ENCODE measurements around the gene MORN1.
"Not testable (repeated sequence)": the region's sequence is repeated elsewhere in the genome, so short reads cannot be mapped to it uniquely, and the experiment has no call there.

The MORN1 gene

DNA sequence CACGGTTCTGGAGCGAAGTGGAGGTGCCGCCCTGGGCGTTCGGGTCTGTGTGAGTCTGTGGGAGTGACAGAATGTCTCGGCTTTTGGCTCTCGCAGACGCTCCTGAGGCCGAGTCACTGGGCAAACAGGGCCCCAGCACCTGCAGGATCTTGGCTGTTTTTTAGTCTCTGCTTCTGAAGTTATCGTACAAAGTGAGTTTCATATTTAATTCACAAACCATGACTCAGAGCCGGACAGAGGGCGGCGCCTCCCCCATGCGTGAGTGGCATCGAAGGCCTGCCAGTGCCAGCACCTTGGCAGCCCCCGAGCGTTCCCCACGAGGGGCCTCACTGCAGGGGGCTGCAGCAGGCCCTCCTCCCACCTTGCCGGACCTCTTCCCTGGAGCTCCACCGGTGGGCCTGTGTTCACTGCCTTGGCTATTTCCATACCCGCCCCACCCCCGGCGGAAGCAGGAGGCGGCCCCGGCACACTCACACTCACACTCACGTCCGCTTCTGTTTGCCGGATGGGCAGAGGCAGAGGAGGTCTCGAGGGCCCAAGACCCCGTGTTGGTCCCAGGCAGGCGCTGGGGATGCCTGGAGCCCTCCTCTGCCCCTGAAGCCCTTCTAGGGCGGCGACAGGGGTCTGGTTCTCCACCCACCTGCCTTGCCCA is 56.3 kb downstream of the MORN1 start:
- no peak for DNase-seq

DNA sequence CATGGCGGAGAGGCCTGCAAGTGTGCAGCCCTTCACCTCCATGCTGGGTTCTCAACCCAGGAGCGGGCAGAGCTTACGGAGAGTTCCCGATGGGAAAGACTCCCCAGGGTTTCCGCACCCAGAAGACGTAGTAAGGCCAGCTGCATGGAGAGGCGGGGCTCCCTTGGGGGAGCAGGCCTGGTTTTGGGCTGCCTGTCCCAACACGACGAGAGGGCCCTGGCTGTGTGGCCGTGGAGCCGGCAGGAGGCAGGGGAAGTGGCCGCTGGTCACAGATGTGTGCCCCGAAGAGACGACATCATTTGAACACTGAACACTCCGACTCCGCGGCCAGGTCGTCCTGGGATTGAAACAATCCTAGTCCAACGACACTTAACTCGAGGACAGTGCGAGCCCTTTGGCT is 57.0 kb downstream of the MORN1 start:
- DNase-seq = no peak

DNA sequence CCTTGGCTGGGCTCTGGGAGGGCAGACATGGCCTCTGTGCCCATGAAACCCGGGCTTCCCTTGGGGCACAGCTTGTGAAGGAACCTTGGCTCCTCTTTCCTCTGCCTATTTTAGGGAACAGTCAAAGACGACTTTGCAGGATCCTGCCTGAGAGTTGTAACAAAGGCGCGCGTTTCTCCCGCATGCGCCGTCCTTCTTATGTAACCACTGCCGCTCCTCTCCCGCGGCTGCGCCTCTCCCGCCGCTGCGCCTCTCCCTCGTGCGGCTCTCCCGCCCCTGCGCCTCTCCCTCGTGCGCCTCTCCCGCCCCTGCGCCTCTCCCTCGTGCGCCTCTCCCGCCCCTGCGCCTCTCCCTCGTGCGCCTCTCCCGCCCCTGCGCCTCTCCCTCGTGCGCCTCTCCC is 59.8 kb downstream of the MORN1 start:
- DNase-seq = not testable (repeated sequence)

DNA sequence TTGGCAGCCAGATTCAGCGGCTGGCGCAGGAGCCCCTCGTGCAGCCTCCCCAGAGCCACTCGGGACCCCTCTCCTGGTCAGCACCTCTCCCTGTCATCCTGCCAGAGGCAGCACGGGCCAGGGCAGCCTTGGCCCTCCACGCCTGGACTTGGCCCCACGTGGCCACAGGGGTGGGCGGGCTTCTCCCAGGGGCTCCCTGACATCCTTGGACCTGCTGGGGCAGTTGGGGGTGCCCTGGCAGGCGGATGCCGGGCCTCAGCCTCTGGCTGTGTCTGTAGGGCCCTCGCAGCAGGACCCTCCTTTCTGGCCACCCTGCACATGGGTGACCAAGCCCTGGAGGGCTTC is 60.2 kb downstream of the MORN1 start:
- no peak for DNase-seq

DNA sequence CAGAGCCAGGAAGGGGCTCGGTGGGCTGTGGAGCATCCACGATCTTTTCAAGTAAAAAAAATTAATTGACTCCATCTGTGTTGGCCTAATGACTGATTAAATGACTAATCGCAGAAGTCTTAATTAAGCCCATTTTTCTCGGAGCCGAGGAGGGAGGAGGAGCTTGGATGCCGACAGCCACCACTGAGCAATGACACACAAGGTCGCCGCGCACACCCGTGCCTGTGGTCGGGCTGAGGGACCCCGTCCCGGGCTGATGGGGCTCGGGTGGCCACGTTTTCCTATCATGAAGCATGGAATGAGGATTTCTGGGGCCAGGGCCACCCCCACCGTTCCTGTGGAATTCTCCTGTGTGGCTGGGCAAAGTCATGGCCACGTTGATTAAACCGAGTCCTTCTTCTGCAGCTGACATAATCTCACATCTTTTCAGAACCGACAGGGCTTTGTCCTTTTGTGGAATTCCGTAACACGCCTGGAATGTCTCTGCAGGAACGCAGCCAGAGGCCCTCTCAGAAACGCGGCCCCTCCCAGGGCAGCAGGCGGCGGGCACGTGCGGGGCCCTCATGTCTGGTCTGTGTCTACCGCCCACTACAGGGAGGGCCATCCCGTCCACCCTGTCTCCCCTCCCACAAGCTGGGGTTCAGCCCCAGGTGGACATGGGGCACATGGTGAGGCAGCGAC is 60.7 kb downstream of the MORN1 start:
- no peak for DNase-seq

DNA sequence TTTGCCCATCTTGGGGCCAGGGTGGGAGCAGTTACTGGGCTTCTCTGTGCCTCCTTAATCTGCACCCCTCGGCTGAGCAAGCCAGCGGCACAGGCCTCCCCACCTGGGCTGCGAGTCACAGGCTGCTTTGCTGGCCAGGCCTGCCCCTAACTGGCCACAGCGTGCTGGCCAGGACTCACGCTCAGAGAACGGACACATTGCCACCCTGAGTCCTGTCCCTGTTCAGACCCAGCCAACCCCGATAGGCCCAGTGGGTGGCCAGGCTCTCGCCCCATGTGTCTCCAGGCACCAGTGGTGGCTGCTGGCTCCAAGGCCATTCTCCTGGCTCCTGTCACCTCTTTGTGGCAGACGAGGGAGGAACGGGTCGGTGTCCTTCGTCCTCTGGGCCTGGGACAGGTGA is 61.3 kb downstream of the MORN1 start:
- no peak for DNase-seq

DNA sequence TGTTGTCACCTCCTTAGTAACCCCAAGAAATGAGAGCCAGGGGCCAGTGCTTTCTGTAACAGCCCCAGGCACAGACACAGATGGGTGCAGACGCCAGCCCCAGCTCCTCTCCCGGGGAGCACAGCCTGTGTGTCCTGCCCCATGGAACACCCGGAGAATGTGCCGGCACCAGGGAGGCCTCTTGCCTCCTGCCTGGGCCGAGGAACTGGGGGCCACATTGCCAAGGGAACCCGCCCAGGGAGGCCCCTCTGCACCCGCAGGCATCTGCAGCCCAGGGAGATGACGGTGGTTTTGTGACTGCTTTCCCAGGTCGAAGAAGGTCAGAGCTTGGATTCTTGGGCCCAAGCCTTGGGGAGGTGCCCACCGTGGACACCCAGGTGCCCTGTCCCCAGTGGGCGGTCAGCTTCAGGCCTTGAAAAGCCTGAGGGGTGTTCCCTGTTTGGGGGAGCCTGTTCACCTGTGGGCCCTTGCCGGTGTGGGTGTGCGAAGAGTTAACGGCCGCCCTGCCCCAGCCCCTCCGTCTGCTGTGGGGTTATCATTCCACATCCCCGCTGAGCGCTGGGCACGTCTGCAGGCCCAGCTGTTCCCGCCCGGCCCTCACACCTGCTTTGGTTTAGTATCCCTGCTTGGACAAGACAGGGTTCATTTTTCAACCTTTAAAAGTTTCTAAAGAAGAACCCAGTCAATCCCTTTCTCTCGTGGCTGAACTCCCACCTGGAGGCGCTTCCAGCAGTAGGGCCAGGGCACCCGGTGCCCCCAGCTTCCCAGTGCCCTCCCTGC is 62.5 kb downstream of the MORN1 start:
- DNase-seq = no peak

DNA sequence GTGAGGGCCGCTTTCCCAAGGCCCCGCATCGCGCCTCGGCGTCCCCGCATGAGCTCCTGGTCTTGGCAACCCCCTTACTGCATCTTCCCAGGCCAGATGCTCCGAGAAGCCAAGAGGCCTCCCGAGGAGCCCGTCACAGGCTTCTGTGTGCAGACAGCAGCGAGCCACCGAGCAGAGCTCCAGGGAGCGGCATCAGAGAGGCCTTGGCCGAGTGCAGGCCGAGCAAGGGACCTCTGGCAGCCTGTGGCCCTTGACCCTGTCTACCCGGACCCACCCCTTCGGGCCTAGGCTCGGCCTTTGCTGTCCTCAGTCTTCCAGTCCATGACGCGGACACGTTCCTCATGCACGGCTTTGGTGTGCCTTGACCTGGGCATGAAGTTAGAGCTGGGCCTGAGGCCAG is 63.5 kb downstream of the MORN1 start:
- no peak for DNase-seq

DNA sequence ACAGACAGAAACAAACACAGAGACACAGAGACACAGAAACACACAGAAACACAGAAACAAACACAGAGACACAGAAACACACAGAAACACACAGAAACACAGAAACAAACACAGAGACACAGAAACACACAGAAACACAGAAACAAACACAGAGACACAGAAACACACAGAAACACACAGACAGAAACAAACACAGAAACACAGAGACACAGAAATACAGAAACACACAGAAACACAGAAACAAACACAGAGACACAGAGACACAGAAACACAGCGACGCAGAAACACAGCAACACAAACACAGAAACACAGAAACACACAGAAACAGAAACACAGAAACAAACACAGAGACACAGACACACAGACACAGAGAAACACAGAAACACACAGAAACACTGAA is 64.2 kb downstream of the MORN1 start:
- DNase-seq = not testable (repeated sequence)

DNA sequence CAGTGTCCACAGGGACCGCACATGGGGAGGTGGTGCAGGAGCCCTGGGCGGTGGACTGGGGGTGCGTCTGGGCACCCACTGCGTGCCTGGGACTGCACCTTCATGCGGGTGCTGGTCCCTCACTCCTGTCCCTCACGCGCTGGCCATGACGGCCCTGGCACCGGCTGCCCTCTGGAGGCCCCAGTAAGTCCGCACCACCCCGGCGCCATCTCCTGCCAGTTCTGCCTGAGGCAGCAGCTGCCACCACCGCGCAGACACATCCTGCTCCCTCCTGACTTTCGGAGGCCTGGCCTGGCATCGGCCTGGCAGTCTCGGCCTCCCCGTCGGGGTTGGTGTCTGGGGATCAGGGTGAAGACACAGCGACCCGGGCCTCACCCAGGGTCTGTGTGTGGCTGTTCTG is 64.8 kb downstream of the MORN1 start:
- DNase-seq = no peak

DNA sequence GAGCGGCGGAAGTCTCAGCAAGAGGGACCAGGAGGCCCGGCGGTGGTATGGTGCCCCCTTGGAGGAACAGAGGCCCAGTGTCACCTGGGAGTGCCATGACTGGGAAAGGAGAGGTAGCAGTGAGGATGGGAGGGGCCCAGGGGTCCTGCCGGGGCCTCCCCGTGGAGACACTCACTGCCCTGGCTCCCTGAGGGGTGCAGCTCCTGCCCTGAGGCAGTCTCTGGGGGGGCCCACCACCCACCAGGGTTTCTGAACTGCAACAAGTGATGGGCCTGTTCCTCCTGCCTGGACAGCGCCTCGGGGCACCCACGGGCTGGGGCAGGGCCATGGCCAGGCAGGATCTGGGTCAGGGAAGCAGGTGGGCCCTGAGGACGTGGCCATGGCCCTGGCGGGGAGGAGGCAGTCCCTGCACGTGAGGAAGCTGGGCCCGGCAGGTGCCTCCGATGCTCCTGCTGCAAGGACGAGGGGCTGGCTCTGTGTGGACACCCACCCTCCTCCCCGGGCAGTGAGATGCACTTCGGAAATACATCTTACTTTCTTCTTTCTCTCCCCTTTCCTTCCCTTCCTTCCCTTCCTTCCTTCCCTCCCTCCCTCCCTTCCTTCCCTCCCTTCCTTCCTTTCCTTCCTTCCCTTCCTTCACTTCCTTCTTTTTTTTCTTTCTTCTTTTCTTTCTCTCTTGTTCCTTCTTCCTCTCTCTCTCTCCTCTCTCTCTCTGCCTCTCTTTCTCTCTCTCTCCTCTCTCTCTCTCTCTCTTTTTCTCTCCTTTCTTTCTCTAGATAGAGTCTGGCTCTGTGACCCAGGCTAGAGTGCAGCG is 66.6 kb downstream of the MORN1 start:
- no peak for DNase-seq

DNA sequence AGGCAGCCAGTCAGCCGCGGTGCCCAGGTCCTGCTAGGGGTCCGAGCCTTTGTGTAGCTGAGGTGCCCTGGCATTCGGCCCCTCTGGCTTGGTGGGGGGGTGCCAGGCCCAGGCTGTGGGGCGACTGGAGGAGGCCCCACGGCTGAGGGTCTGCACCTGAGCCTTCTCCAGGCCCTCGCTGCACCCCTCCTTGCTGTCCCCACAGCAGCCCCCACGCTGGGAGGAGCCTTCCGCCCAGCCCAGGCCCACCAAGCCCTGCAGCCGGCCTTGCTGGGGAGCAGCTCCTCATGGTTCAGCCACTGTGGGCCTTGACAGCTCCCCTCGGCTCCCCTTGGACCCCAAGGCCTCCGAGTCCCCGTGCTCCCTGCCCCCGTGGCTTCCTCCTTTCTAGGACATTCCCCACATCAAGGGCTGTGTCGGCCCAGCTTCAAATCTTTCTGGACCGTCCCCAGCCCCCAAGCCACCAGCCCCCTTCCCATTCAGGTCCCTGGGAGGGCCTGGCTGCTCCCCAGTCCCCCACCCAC is 67.8 kb downstream of the MORN1 start:
- DNase-seq = no peak

DNA sequence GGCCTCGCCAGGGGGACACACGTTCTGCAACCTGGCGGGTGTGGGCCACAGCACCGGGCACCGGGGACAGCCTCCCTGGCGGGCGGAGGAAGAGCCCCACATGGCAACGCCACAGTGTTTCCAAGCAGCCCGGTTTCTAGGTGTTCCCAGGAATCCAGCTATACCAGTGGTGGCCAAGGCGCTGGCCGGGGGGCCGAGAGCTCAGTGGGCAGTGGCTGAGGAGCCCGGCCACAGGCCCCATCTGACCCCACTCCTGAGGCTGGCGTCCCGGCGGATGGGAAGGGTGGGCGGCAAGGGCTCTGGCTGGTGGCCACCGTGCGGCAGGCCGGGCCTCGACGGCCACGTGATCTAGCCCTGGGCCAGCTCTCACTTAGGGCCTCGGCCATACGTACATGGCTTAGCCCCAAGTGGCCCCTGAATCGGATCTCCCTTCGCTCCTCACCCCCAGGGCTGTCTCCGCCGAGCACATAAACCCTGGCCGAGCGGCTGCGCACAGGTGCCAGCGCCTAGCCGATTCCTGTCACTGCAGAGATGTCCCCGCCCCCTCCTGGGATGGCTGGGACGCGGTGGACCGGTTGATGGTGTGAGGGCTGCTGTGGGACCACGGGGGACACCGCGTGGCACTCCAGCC is 68.7 kb downstream of the MORN1 start:
- DNase-seq = no peak

DNA sequence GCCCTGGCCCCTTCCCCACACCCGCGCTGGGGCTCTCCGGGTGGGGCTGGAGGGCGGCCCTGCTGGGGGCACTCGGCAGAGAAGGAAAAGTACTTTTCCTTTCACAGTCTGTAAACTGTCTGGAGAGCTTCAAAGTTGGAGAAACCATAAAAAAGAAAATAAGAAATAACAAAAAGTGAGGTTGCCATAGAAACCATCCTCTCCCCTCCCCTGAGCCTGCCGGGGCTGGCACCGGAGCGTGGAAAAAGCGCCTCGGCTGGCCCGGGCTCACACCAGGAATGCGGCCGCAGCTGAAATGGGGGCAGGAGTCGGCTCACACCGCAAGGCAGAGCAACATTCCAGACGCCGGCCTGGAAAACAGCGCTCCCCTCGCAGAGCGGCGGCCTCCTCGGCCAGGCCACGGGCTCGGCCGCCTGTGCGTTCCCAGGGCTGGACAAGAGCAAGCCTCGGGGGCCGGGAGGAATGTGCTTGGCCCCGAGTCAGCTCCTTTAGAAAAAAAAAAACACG is 69.2 kb downstream of the MORN1 start:
- no peak for DNase-seq

DNA sequence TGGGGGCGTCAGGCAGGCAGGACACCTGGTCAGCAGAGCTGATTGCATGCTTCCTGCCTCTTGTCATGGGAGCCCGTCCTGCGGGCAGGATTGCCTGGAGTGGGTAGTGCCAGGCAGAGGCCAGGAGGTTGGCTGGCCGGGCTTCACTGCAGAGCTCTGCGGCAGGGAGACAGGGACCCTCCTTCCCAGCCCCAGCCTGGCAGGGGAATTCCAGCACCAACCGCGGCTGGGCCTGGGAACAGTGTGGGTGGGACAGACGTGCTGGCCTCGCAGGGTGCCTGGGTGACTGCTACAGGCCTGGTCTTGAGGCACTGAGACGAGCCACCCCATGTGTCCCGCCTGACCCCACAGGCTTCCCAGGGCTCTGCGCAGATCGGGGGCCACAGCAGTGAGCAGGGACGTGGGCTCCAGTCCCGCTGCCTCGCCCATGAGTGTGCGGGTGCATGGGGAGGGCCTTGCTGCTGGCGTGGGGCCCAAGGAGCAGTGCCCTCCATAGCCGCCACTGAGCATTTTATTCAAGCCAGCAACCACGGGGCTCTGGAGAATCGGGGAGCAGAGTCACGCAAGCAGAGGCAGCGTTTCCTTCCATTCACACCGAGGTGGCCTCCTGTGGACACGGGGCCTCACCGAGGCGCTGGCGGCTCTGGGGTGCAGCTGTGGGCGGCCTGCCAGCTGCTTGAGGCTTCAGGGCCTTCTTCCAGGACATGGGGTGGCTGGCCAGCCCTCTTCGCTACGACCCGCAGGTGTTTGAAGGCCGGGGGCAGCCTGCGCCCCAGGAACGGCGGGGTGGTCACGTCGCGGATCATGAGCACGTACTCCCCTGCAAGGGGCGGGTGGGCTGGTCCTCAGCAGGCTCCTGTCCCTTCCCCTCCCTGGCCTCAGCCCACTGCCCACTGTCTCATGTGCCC is 70.3 kb downstream of the MORN1 start:
- no peak for DNase-seq

DNA sequence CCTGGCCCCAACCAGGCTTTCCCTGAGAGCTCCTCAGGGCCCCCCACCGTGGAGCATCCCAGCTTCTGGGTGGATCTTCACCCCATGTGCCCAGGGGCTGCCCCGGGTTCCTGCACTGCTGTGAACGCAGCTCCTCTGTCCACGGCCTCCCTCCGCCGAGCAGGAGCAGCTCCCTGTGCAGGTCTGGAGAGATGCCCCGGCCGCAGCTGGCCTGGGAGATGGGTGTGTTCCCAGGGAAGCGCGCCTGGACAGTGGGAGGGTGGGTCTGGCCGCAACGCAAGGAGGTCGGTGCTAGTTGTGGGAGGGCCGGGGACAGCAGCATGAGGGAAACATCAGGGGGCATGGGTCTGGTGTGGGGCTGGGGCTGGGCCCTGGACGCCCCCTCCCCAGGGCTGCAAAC is 71.3 kb downstream of the MORN1 start:
- DNase-seq = no peak

DNA sequence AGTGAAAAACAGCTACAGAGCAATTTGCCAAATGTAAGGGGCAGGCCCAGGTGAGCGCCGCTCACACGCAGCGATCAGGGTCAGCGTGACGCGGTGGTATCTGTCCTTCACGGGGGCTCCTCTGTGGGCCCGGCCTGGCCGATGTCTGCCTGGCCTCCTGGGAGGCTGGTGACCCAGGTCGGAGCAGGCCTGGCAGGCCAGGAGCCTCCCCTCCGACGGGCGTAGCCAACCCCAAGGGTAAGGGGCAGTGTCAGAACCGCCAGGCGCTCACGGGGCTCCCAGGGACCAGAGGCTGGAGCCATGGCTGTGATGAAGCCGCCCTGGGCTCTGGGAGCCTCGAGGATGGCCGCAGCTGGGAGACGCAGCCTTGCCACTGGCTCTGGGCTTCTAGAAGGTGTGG is 72.1 kb downstream of the MORN1 start:
- no peak for DNase-seq

DNA sequence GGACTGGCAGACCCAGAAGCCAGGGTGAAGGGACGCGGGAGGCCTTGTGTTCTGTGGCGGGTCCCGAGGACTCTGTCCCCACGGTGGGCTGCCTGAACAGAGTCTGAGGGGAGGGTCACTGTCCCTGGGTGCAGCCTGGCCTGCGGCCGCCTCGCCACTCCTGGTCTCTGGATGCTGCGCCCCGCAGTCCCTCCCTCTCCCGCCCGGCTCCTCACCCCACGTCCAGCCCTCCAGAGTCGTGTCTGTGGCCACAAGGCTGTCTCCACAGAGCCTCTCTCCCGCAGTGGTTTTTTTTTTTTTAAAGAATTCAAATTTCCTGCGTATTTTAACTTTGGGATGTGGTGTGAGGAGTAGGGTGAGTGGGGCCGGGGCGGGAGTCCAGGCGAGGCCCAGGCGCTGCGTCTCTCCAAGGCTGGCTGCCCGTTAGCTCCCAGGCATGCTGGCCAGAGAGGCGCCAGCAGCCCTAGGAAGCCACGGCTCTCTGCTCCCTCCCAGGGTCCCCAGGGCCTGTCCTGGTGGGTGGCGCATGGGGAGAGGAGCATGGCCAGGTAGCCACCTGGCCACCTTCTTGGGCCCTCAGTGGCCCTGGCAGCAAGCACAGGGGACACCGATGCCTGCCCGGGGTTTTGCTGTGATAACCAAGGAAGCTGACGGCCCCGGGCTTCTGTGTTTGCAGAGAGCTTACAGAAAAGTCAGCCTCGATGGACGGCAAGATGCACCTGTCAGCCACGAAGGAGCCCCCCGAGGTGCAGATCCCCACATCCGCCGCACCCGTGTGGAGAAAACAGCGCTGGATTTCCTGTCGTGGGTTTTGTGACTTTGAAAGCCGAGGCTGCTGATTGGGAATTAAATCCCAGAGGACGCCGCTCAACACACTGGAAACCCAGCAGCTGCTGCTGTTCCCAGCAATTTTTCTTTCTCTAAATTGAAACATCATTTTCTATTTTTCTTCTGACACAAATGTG is 72.8 kb downstream of the MORN1 start:
- no peak for DNase-seq

DNA sequence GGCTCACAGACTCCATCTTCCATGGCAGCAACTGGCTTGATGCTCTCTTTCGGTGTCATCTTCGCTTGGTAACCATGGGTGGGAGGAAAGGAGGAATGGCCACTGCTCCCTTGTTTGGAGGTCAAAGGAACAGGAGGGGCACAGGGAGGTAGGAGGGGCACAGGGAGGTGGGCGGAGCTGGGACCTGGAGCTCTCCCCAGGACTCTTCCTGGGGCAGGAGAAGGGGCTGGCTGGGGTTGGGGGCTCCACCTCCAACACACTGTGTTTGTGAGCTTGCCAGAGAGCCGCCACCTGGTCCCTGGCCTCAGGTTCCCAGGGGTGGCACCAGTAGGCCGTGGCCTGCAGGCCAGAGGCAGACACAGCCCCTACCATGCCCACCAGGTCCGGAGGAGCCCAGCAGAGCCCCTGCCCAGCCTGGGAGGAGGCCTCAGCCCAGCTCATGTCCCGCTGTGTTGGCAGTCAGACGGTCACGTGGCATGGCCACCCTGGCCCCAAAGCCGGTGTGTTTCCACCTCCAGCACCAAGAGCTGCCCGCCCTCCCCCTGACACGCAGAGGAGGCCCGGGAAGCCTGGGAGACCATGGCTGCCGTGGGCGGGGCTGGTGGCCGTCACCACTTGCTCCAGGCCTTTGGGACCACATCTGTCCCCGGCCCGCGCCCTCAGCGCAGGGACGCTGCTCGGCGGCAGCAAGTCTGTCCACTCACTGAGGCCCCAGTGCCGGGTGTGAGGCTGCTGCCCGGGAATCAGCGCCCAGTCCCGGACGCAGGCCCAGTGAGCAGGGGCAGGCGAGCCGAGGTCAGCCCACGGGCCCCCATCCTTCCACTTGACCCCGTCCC is 73.9 kb downstream of the MORN1 start:
- DNase-seq = no peak
